ENCODE data around the gene EBPL.
"Not testable (repeated sequence)": the region's sequence is repeated elsewhere in the genome, so short reads cannot be mapped to it uniquely, and the experiment has no call there.

EBPL gene

DNA sequence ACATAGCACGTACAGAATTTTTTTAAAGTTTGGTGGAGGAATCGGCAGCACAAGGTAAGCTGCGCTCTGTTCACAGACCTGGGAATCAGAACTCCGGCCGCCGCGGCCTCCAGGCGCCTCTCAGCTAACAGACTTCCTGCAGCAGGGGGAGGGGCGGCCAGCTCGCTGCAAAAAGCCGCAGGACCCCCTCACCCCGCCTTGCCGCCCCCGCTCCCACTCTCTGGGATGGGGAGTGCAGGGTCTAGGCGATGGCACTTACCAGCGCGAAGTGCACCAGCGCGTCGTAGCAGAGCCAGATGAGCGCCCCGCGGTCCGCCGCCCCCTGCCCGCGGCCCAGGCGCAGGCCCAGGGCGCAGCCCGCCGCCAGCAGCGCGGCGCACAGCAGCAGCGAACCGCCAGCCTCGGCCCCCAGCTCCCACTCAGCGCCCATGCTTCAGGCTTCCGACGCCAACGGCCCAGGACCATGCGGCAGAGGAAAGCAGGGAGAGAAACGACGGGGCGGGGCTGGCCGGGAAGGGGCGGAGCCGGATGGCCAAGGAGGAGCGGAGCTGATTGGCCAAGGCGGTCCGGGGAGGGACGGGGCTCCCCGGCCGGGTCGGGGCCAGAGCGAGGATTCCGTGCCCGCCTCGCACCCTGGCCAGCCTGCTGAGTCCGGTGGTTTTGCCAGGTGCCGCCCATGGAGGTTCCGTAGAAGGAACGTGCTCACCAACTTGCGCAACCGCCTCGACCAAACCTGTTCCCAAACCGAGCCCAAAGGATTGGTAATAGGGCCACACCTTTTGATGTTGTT, at the start of gene EBPL:
EBPL (minus strand) TSS at position 492 of the 790 bp plus-strand sequence; CDS start at position 430, 62 bp downstream.
- Histone ChIP-seq H3K36me3 (ENCODE audit: control insufficient read depth in 5 of 5, insufficient read depth in 5 of 5, low read length in 5 of 5) (peaks cover 0 to 6% (median 0%) of the 10 kb centered on the region in 5 donors), H3K9me3 (ENCODE audit: control insufficient read depth in 5 of 5, low read length in 5 of 5) (no peaks in the 10 kb centered on the region), H3K9ac (ENCODE audit: low read length in 5 of 5) (peak within 1 kb of the TSS in 4 of 5 donors; percentile 67 to 83 (median 73)), H3K27me3 (ENCODE audit: control insufficient read depth in 5 of 5, insufficient read depth in 4 of 5, low read length in 5 of 5) (no peaks in the 10 kb centered on the region), H3K4me1 (ENCODE audit: control insufficient read depth in 5 of 5, insufficient read depth in 5 of 5, low read length in 5 of 5) (peaks cover 0 to 15% (median 13%) of the 10 kb centered on the region in 5 donors), H3K27ac (ENCODE audit: low read depth, low read length) (peak within 1 kb of the TSS; percentile 44), H3K4me3 (ENCODE audit: low read depth in 1 of 5, low read length in 5 of 5) (peak within 1 kb of the TSS; percentile 73 to 87 (median 85))

DNA sequence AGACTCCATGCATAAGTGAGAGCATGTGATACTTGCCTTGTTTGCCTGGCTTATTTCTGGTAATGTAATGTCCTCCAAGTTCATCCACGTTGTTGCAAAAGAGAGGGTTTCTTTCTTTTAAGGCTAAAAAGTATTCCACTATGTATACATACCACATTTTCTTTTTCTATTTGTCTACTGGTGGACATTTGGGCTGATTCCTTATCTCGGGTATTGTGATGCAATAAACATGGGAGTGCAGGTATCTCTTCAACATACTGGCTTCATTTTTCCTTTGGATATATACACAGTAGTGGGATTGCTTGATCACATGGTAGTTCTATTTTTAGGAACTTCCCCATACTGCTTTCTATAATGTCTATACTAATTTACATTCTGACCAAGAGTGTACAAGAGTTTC, 49.6 kb upstream of the EBPL start:
- Histone ChIP-seq H3K4me1 (ENCODE audit: control insufficient read depth in 5 of 5, insufficient read depth in 5 of 5, low read length in 5 of 5) (no peaks in the 10 kb centered on the region), H3K9ac (ENCODE audit: low read length in 5 of 5) (no peak overlapping the region), H3K9me3 (ENCODE audit: control insufficient read depth in 5 of 5, low read length in 5 of 5) (no peaks in the 10 kb centered on the region), H3K36me3 (ENCODE audit: control insufficient read depth in 5 of 5, insufficient read depth in 5 of 5, low read length in 5 of 5) (peaks cover 0 to 13% (median 6%) of the 10 kb centered on the region in 5 donors), H3K27me3 (ENCODE audit: control insufficient read depth in 5 of 5, insufficient read depth in 4 of 5, low read length in 5 of 5) (no peaks in the 10 kb centered on the region), H3K4me3 (ENCODE audit: low read depth in 1 of 5, low read length in 5 of 5) (no peak overlapping the region), H3K27ac (ENCODE audit: low read depth, low read length) (no peak overlapping the region)

DNA sequence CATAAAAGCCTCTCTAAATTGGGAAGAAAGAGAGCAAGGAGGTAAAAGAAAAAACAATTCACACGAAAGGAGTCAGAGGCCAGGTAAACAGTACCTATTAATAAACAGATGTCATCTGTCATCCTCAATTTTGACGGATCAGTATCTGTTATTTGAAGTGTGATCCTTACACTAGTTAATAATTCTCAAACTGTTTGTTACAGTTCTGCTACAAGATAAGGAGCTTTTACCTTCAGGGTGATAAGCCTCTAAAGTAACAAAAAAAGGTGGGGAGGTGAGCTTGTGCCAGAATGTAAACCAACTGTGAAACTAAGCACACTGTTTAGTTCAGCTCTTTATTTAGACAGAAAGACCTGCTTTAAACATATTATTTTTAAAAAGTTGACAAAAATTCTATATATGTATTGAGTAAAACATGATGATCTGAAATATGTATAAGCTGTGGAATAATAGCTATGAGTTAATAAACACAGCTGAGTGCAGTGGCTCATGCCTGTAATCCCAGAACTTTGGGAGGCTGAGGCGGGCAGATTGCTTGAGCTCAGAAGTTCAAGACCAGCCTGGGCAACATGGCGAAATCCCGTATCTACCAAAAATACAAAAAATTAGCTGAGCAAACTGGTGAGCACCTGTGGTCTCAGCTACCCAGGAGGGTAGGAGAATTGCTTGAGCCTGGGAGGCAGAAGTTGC, 48.4 kb upstream of the EBPL start:
- Histone ChIP-seq H3K4me1 (ENCODE audit: control insufficient read depth in 5 of 5, insufficient read depth in 5 of 5, low read length in 5 of 5) (no peaks in the 10 kb centered on the region), H3K9ac (ENCODE audit: low read length in 5 of 5) (no peak overlapping the region), H3K36me3 (ENCODE audit: control insufficient read depth in 5 of 5, insufficient read depth in 5 of 5, low read length in 5 of 5) (peaks cover 0 to 9% (median 6%) of the 10 kb centered on the region in 5 donors), H3K27ac (ENCODE audit: low read depth, low read length) (no peak overlapping the region), H3K4me3 (ENCODE audit: low read depth in 1 of 5, low read length in 5 of 5) (no peak overlapping the region), H3K27me3 (ENCODE audit: control insufficient read depth in 5 of 5, insufficient read depth in 4 of 5, low read length in 5 of 5) (no peaks in the 10 kb centered on the region), H3K9me3 (ENCODE audit: control insufficient read depth in 5 of 5, low read length in 5 of 5) (no peaks in the 10 kb centered on the region)

DNA sequence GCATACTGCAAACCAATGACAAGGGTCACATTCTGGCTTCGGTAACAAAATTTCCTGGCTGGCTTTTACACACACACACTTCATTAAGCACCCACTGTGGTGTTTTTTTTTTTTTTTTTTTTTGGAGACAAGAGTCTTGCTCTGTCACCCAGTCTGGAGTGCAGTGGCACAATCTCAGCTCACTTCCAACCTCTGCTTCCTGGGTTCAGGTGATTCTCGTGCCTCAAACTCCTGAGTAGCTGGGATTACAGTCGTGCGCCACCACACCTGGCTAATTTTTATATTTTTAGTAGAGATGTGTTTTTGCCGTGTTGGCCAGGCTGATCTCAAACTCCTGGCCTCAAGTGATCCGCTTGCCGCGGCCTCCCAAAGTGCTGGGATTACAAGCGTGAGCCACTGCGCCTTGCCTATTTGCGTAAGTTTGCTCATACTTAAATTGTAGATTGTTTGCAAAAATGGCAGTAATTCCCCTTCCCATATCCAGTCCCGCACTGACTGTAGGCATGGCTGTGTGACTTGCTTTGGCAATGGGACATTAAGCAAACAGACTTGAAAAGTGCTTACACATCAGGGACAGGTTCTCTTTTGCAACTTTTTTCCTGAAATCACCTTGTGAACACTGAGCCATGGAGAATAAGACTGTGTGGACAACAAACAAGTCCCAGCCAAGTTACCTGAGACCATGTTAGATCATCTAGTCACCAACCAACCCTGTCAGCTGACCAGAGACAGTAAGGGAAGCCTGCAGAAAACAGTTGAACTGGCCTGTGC, 42.1 kb upstream of the EBPL start:
- Histone ChIP-seq H3K36me3 (ENCODE audit: control insufficient read depth in 5 of 5, insufficient read depth in 5 of 5, low read length in 5 of 5) (peaks cover 2 to 19% (median 11%) of the 10 kb centered on the region in 5 donors), H3K27ac (ENCODE audit: low read depth, low read length) (no peak overlapping the region), H3K4me1 (ENCODE audit: control insufficient read depth in 5 of 5, insufficient read depth in 5 of 5, low read length in 5 of 5) (no peaks in the 10 kb centered on the region), H3K9ac (ENCODE audit: low read length in 5 of 5) (no peak overlapping the region), H3K27me3 (ENCODE audit: control insufficient read depth in 5 of 5, insufficient read depth in 4 of 5, low read length in 5 of 5) (no peaks in the 10 kb centered on the region), H3K9me3 (ENCODE audit: control insufficient read depth in 5 of 5, low read length in 5 of 5) (no peaks in the 10 kb centered on the region), H3K4me3 (ENCODE audit: low read depth in 1 of 5, low read length in 5 of 5) (no peak overlapping the region)

DNA sequence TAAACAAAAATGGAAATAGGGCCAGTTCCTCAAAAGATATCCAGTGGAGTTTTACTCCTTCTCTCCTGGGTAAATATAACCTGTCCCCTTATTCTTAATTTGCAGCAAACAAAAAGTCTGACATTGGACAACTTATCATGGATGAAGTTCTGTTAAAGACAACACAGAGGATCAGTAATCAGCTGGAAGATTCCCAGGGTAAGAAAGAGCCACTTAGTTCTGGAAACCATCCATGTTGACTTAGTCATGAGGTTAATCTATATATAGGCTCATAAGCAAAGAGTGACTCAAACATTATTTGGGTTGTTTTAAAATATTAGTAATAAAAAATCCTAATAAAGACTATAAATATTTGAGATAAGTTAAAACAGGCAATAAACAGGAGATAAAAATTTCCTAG, 40.5 kb upstream of the EBPL start:
- Histone ChIP-seq H3K36me3 (ENCODE audit: control insufficient read depth in 5 of 5, insufficient read depth in 5 of 5, low read length in 5 of 5) (peaks cover 2 to 22% (median 11%) of the 10 kb centered on the region in 5 donors), H3K27ac (ENCODE audit: low read depth, low read length) (no peak overlapping the region), H3K27me3 (ENCODE audit: control insufficient read depth in 5 of 5, insufficient read depth in 4 of 5, low read length in 5 of 5) (no peaks in the 10 kb centered on the region), H3K9me3 (ENCODE audit: control insufficient read depth in 5 of 5, low read length in 5 of 5) (no peaks in the 10 kb centered on the region), H3K4me3 (ENCODE audit: low read depth in 1 of 5, low read length in 5 of 5) (no peak overlapping the region), H3K4me1 (ENCODE audit: control insufficient read depth in 5 of 5, insufficient read depth in 5 of 5, low read length in 5 of 5) (no peaks in the 10 kb centered on the region), H3K9ac (ENCODE audit: low read length in 5 of 5) (no peak overlapping the region)

DNA sequence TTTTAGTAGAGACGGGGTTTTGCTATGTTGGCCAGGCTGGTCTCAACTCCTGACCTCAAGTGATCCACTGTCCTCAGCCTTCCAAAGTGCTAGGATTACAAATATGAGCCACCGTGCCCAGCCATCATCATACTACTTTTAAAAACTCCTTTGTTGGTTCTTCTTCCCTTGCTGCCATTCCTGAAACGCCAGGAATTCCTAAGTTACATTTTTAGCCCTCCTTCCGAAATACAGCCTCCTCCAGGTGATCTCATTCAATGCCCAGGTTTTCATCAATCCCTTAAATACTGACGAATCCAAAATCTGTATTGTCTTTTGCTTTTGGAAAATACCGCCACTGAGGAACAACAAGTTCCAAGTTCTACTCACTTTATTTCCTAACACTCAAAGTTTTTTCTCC, 25.3 kb upstream of the EBPL start:
- no peaks in the 10 kb centered on the region for H3K27me3 ChIP-seq (ENCODE audit: control insufficient read depth in 5 of 5, insufficient read depth in 4 of 5, low read length in 5 of 5)
- peaks cover 3 to 11% (median 5%) of the 10 kb centered on the region in 5 donors for H3K9me3 ChIP-seq (ENCODE audit: control insufficient read depth in 5 of 5, low read length in 5 of 5)
- no peak overlapping the region for H3K9ac ChIP-seq (ENCODE audit: low read length in 5 of 5)
- peaks cover 31 to 49% (median 39%) of the 10 kb centered on the region in 5 donors for H3K36me3 ChIP-seq (ENCODE audit: control insufficient read depth in 5 of 5, insufficient read depth in 5 of 5, low read length in 5 of 5)
- no peak overlapping the region for H3K4me3 ChIP-seq (ENCODE audit: low read depth in 1 of 5, low read length in 5 of 5)
- no peak overlapping the region for H3K27ac ChIP-seq (ENCODE audit: low read depth, low read length)
- H3K4me1 ChIP-seq (ENCODE audit: control insufficient read depth in 5 of 5, insufficient read depth in 5 of 5, low read length in 5 of 5): no peaks in the 10 kb centered on the region

DNA sequence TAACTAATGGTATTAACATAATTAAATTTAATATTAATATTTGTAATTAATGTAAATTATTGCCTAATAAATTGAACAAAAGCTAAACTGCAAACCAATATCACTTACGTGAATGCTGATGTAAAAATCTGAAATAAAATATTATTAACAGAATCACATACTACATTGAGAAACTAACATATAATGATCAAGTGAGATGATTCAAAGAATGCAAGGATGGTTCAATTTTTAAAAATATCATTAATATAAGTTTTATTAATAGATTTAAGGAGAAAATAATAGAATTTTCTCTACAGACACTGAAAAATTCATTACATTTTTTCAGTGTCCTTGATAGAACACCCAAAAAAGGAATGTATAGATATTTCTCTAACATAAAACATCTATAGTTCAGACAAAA, 23.5 kb upstream of the EBPL start:
- Histone ChIP-seq H3K9me3 (ENCODE audit: control insufficient read depth in 5 of 5, low read length in 5 of 5) (peaks cover 3 to 11% (median 5%) of the 10 kb centered on the region in 5 donors), H3K27me3 (ENCODE audit: control insufficient read depth in 5 of 5, insufficient read depth in 4 of 5, low read length in 5 of 5) (no peaks in the 10 kb centered on the region), H3K36me3 (ENCODE audit: control insufficient read depth in 5 of 5, insufficient read depth in 5 of 5, low read length in 5 of 5) (peaks cover 29 to 47% (median 39%) of the 10 kb centered on the region in 5 donors)

DNA sequence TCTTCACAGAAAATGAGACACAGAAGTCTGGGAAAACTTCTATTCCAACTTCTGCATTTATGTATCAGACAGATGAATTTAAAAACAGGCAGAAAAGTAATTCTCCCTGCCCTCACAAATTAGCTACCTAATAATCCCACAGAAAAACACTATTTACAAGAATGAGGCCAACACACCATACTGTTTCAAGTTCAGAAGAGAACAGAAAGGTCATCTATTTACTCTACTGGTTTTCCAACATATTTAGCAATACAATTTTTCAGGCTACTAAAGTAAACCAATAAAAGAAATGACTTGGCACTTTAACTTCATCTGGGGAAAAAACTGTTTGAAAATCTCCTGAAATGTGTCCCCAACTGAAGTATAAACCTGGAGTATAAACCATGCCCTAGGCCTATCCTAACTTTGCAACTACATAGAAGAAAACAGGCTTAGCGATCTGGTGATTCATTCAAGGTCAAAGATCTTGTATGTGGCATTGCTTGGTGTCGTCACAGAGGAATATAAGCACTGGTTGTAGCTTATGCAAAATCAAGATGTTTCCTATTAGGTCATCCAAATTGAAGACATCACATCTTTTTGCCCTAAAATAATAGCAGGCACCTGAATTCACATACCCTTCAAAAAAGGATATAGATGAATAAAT, 20.1 kb upstream of the EBPL start:
- no peak overlapping the region for H3K27ac ChIP-seq (ENCODE audit: low read depth, low read length)
- peaks cover 3 to 11% (median 5%) of the 10 kb centered on the region in 5 donors for H3K9me3 ChIP-seq (ENCODE audit: control insufficient read depth in 5 of 5, low read length in 5 of 5)
- H3K27me3 ChIP-seq (ENCODE audit: control insufficient read depth in 5 of 5, insufficient read depth in 4 of 5, low read length in 5 of 5): no peaks in the 10 kb centered on the region
- no peak overlapping the region for H3K4me3 ChIP-seq (ENCODE audit: low read depth in 1 of 5, low read length in 5 of 5)
- no peak overlapping the region for H3K9ac ChIP-seq (ENCODE audit: low read length in 5 of 5)
- H3K4me1 ChIP-seq (ENCODE audit: control insufficient read depth in 5 of 5, insufficient read depth in 5 of 5, low read length in 5 of 5): no peaks in the 10 kb centered on the region
- H3K36me3 ChIP-seq (ENCODE audit: control insufficient read depth in 5 of 5, insufficient read depth in 5 of 5, low read length in 5 of 5): peaks cover 20 to 30% (median 25%) of the 10 kb centered on the region in 5 donors

More for the DNA sequence above, 23.5 kb upstream of the EBPL start:
- H3K4me3 ChIP-seq (ENCODE audit: low read depth in 1 of 5, low read length in 5 of 5): no peak overlapping the region
- H3K4me1 ChIP-seq (ENCODE audit: control insufficient read depth in 5 of 5, insufficient read depth in 5 of 5, low read length in 5 of 5): no peaks in the 10 kb centered on the region
- H3K9ac ChIP-seq (ENCODE audit: low read length in 5 of 5): no peak overlapping the region
- no peak overlapping the region for H3K27ac ChIP-seq (ENCODE audit: low read depth, low read length)

DNA sequence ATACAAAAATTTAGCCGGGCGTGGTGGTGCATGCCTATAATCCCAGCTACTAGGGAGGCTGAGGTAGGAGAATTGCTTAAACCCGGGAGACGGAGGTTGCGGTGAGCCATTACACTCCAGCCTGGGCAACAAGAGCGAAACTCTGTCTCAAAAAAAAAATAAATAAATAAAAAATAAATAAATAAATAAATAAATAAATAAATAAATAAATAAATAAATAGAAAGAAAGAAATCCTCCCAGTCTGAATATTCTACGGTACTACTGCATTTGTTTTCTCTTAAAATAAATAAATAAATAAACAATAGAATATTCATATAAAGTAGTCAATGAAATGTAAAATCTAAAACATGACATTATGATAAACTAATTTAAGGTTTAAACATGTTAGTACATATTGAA, 13.0 kb upstream of the EBPL start:
- H3K36me3 ChIP-seq (ENCODE audit: control insufficient read depth in 5 of 5, insufficient read depth in 5 of 5, low read length in 5 of 5): peaks cover 21 to 39% (median 36%) of the 10 kb centered on the region in 5 donors
- not testable (repeated sequence) for H3K9ac ChIP-seq (ENCODE audit: low read length in 5 of 5); H3K27ac ChIP-seq (ENCODE audit: low read depth, low read length); H3K27me3 ChIP-seq (ENCODE audit: control insufficient read depth in 5 of 5, insufficient read depth in 4 of 5, low read length in 5 of 5); H3K4me3 ChIP-seq (ENCODE audit: low read depth in 1 of 5, low read length in 5 of 5); H3K4me1 ChIP-seq (ENCODE audit: control insufficient read depth in 5 of 5, insufficient read depth in 5 of 5, low read length in 5 of 5); H3K9me3 ChIP-seq (ENCODE audit: control insufficient read depth in 5 of 5, low read length in 5 of 5)

Measured in subcutaneous abdominal adipose tissue (tissue), 5 donors.